SK-N-MC (cell line): ENCODE results near the gene PPP2R2C.

Experiments used
- DNase-seq: peaks from one replicate; pipeline ENCODE4 v3.0.0-alpha.2; 2011; ENCODE audit warnings: low read depth, low spot score
- H3K27ac ChIP-seq: fragments of 200-600 bp; sonication (generic); 2 replicates; pipeline ENCODE4 v1.5.1; 2016; ENCODE audit warnings: mixed run types
- H3K36me3 ChIP-seq: fragments of 200-600 bp; sonication (generic); 2 replicates; pipeline ENCODE4 v1.6.1; 2017; ENCODE audit warnings: antibody characterized with exemption, low read length, mixed read lengths; ENCODE audit not compliant: insufficient read depth
- H3K4me3 ChIP-seq: fragments of 200-600 bp; sonication (generic); 2 replicates; pipeline ENCODE4 v1.5.1; 2016
- H3K9ac ChIP-seq: fragments of 200-600 bp; sonication (generic); 2 replicates; pipeline ENCODE4 v1.8.0; 2017; ENCODE audit warnings: mixed run types, mixed read lengths; ENCODE audit not compliant: insufficient read length
- H3K9me3 ChIP-seq: fragments of 200-600 bp; sonication (generic); 2 replicates; pipeline ENCODE4 v1.6.1; 2017; ENCODE audit warnings: low read depth, mild to moderate bottlenecking, antibody characterized with exemption, low read length, moderate library complexity, mixed read lengths
- EZH2 ChIP-seq: fragments of 200-600 bp; sonication (generic); IDR thresholded peaks from one replicate; pipeline ENCODE4 v1.6.1; 2017; ENCODE audit warnings: antibody characterized with exemption
- FOXP2 ChIP-seq: optimal IDR thresholded peaks from 2 replicates; pipeline ENCODE3; 2011; ENCODE audit warnings: mild to moderate bottlenecking, moderate library complexity; ENCODE audit not compliant: insufficient read depth; ENCODE audit errors: extremely low read length, control extremely low read depth
- POLR2AphosphoS5 ChIP-seq: IDR thresholded peaks from 2 replicates; pipeline ENCODE4 v1.6.1; 2012; ENCODE audit warnings: mild to moderate bottlenecking, low read depth, low read length, borderline replicate concordance

The PPP2R2C gene

DNA sequence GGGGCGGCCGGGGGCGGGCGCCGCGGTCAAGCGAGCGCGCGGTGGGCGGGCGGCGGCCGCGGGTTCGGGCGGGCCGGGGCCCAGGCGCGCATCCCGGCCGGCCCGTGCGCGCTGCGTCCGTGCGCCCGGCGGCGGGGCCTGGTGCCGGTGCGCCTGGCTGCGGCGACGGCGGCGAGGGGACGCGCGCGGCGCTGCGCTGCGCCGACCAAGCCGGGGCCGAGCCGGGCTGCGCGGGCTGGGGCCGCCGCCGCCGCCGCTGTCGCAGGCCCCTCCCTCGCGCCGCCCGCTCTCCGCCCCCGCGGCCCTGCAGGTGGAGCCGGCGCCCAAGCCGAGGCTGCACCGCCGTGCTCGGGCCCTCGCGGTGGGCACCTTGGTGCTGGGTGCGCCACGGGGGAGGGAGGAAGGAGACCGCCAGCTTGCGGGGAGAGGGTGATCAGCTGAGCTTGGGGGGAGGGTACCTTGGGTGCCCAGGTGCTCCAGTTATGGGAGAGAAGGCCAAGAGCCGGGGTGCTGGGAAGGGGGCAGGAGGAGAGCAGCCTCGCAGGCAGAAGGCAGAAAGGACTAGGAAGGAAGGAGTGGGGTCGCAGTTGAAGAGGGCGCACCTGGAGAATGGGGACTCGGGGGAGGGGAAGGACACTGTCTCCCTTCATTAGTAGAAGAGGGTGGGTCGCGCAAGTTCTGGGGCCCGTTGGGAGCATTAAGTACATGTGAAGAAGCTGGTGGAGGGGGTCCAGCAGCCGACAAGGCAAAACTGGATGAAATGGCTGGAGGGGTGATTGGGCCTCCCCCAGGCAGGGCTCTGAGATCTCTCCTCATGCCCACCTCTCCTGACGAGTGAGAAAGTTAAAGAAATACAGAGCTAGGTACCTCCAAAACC is at the start of gene PPP2R2C:
Gene PPP2R2C, minus strand, starts transcription at position 228 of the 877 bp plus-strand sequence. CDS start 385 bp downstream, outside the sequence.
- no peak within 1 kb of the TSS for H3K9ac ChIP-seq
- no peak for DNase-seq

DNA sequence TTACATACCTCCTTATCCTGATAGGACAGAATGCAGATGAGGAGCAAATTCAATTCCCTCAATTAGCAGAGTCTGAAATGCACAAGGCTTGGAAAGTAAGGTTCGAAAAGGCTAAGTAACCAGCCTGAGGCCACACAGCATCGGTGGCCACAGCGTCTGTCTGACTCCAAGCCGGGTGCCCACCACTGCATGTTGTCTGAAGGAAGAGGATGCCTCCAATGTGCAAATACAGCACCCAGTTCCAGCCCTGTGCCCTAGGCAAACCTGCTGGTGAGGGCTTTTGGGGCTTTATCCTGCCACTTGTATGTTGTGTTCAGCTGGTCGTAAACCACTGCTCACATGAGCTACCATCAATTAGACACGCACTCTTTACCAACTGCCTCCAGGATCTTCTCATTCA is 48.6 kb upstream of the PPP2R2C start:
- no peak overlapping the region for H3K9ac ChIP-seq
- TF ChIP-seq POLR2AphosphoS5 (no peak), EZH2 (no peak), FOXP2 (no peak)
- H3K9me3 ChIP-seq = no peaks in the 10 kb centered on the region
- H3K27ac ChIP-seq = no peak overlapping the region
- no peaks in the 10 kb centered on the region for H3K36me3 ChIP-seq
- no peak overlapping the region for H3K4me3 ChIP-seq
- DNase-seq = no peak

More for the DNA sequence above, at the start of gene PPP2R2C:
- H3K9me3 ChIP-seq = no peaks in the 10 kb centered on the region
- H3K36me3 ChIP-seq = no peaks in the 10 kb centered on the region
- H3K27ac ChIP-seq = no peak within 1 kb of the TSS
- no peak for TF ChIP-seq EZH2
- no peak for TF ChIP-seq POLR2AphosphoS5
- no peak for TF ChIP-seq FOXP2
- no peak within 1 kb of the TSS for H3K4me3 ChIP-seq

GRCh38 chr4:6520051-6520636 is 47.7 kb upstream of the PPP2R2C start:
- DNase-seq = no peak
- Histone ChIP-seq H3K36me3 (no peaks in the 10 kb centered on the region), H3K4me3 (no peak overlapping the region), H3K9me3 (no peaks in the 10 kb centered on the region), H3K27ac (no peak overlapping the region), H3K9ac (no peak overlapping the region)
- no peak for TF ChIP-seq FOXP2
- TF ChIP-seq POLR2AphosphoS5 = no peak
- TF ChIP-seq EZH2 = no peak

DNA sequence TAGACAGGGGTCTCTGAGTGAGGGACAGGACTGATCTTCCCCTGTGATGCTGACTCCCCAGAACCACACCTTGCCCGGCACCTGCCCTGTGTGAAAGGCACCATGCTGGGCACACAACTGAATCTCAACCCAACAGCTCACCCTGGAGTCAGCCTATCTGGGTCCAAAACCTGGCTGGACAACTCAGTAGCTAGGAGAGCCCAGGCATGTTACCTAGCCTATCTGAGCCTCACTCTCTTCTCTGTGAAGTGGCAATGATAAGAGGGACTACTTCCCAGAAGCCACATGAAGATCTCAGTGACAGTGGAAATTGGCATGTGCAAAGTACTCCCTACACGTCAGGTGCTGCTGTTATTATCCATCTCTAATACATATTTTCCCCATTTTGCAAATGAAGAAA is 44.8 kb upstream of the PPP2R2C start:
- TF ChIP-seq EZH2 (no peak), FOXP2 (no peak), POLR2AphosphoS5 (no peak)
- no peaks in the 10 kb centered on the region for H3K9me3 ChIP-seq
- H3K9ac ChIP-seq = no peak overlapping the region
- no peaks in the 10 kb centered on the region for H3K36me3 ChIP-seq
- no peak overlapping the region for H3K4me3 ChIP-seq
- H3K27ac ChIP-seq = no peak overlapping the region
- no peak for DNase-seq

GRCh38 chr4:6516762-6517161 is 44.3 kb upstream of the PPP2R2C start:
- no peaks in the 10 kb centered on the region for H3K9me3 ChIP-seq
- TF ChIP-seq FOXP2 = no peak
- no peak for TF ChIP-seq EZH2
- TF ChIP-seq POLR2AphosphoS5 = no peak
- H3K9ac ChIP-seq = no peak overlapping the region
- no peaks in the 10 kb centered on the region for H3K36me3 ChIP-seq
- no peak for DNase-seq
- H3K27ac ChIP-seq = no peak overlapping the region
- H3K4me3 ChIP-seq = no peak overlapping the region

DNA sequence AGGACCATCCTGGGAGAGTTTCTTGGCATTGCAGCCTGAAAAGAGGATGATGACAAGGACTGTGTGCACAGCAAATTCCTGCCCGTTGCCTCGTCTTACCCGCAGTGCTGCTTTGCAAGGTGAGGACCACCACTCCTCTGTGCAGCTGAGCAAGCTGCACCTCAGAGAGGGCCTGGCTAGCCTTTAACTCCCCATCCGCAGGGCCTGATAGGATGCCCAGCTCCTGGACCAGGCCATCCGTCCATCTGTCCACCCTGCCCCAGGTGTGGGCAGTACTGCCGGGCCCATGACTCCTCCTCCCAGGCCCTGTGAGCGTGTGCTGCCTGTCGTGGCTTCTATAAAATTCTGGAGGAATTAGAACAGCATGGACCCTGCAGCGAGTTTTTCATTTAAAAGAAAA is 43.9 kb upstream of the PPP2R2C start:
- Histone ChIP-seq H3K36me3 (no peaks in the 10 kb centered on the region), H3K4me3 (no peak overlapping the region), H3K9me3 (no peaks in the 10 kb centered on the region), H3K27ac (no peak overlapping the region), H3K9ac (no peak overlapping the region)
- DNase-seq = no peak
- no peak for TF ChIP-seq EZH2
- TF ChIP-seq POLR2AphosphoS5 = no peak
- TF ChIP-seq FOXP2 = no peak

DNA sequence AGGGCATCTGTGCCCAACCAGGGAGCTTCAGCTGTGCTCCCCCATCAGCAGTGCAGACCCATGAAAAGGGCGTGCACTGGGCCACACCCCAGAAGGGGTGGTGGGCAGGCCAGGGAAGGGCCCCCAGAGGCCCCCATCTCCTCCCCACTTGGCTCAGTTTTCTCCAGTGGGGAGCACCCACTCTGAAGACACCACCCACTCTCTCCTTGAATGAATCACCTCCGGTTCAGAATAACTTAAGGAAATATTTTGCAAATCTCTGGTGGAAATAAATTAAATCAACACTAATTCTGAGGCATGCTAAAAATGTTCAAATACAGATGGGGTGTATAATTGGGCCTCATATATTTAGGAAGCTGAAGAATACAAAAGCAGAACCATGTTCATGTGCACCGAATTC is 41.3 kb upstream of the PPP2R2C start:
- Histone ChIP-seq H3K36me3 (no peaks in the 10 kb centered on the region), H3K4me3 (no peak overlapping the region), H3K9ac (no peak overlapping the region), H3K27ac (no peak overlapping the region), H3K9me3 (no peaks in the 10 kb centered on the region)
- no peak for TF ChIP-seq FOXP2
- no peak for TF ChIP-seq EZH2
- no peak for TF ChIP-seq POLR2AphosphoS5
- DNase-seq = no peak

DNA sequence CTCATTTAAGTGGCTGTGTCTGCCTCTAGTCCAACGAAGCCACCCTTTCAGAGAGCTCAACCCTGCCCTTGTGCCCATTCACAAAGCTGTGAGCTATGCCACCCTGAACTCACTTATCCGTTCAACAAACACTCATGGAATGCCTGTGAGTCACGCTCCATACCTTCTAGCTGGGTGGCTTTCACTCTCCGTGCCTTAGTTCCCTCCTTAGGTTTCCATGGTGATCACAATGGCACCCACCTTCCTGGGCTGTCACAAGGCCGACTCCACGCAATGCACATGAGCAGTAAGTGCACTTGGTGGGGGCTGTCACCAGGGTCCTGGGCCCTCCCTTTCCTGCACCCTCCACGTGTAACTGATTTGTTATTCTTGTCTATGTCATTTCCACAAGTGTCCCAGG is 37.2 kb upstream of the PPP2R2C start:
- H3K27ac ChIP-seq = no peak overlapping the region
- DNase-seq = no peak
- H3K36me3 ChIP-seq = no peaks in the 10 kb centered on the region
- no peaks in the 10 kb centered on the region for H3K9me3 ChIP-seq
- TF ChIP-seq FOXP2 (no peak), EZH2 (no peak), POLR2AphosphoS5 (no peak)
- no peak overlapping the region for H3K9ac ChIP-seq
- H3K4me3 ChIP-seq = no peak overlapping the region
